Spleen (tissue), 13 donors: Measurements from ENCODE around the gene ATP5F1E. TPM values are rescaled to one million over a fixed set of nuclear protein-coding genes. Genes with fewer than 3 reads are reported as not detected.

ENCODE experiments used
- DNase-seq: peaks from one replicate; pipeline ENCODE4 v3.0.0-alpha.2; 2020
- H3K27ac ChIP-seq, 8 donors: fragments of 200-600 bp; sonication (generic) in 7 of 8; 1 replicate in 4 of 8; 2 replicates in 4 of 8; pipeline versions ENCODE4 v1.5.0 to v1.8.0; 2016 to 2021; ENCODE audit warnings: inconsistent platforms in 4 of 8, mild to moderate bottlenecking in 4 of 8, moderate library complexity in 1 of 8
- H3K27me3 ChIP-seq, 7 donors: fragments of 200-600 bp; sonication (generic) in 6 of 7; replicated peaks in 1 of 7; 1 replicate in 4 of 7; 2 replicates in 3 of 7; pipeline versions ENCODE4 v1.5.0 to v1.8.0; 2016 to 2021; ENCODE audit warnings: inconsistent platforms in 3 of 7, mild to moderate bottlenecking in 1 of 7
- H3K36me3 ChIP-seq, 6 donors: fragments of 200-600 bp; sonication (generic) in 5 of 6; 1 replicate in 4 of 6; 2 replicates in 2 of 6; pipeline versions ENCODE4 v1.5.0 to v1.8.0; 2016 to 2021; ENCODE audit warnings: inconsistent platforms in 2 of 6
- H3K4me1 ChIP-seq, 6 donors: fragments of 200-600 bp; sonication (generic) in 5 of 6; 1 replicate in 3 of 6; 2 replicates in 3 of 6; pipeline versions ENCODE4 v1.5.0 to v1.8.0; 2016 to 2021; ENCODE audit warnings: inconsistent platforms in 3 of 6
- H3K4me3 ChIP-seq, 8 donors: fragments of 200-600 bp; sonication (generic) in 7 of 8; 1 replicate in 4 of 8; 2 replicates in 4 of 8; pipeline versions ENCODE4 v1.5.0 to v1.8.0; 2016 to 2021; ENCODE audit warnings: inconsistent platforms in 4 of 8, mild to moderate bottlenecking in 4 of 8, moderate library complexity in 2 of 8
- H3K9me3 ChIP-seq, 8 donors: fragments of 200-600 bp; sonication (generic) in 7 of 8; 1 replicate in 4 of 8; 2 replicates in 4 of 8; pipeline versions ENCODE4 v1.5.0 to v1.8.0; 2016 to 2021; ENCODE audit warnings: inconsistent platforms in 4 of 8
- CTCF ChIP-seq, 11 experiments: fragments of 200-600 bp in 7 of 11; fragments of 450-650 bp in 4 of 11; sonication (generic) in 4 of 11; IDR thresholded peaks in 8 of 11; conservative IDR thresholded peaks in 3 of 11; 1 replicate in 7 of 11; 2 replicates in 4 of 11; pipeline versions ENCODE4 v1.4.0 to v1.8.0; 2016 to 2021; ENCODE audit warnings: antibody characterized with exemption in 11 of 11, inconsistent platforms in 4 of 11, mild to moderate bottlenecking in 1 of 11
- POLR2A ChIP-seq, 3 donors: fragments of 450-650 bp; IDR thresholded peaks; one replicate each; pipeline ENCODE4 v1.5.1; 2017; ENCODE audit warnings: antibody characterized with exemption in 3 of 3, mild to moderate bottlenecking in 1 of 3
- POLR2AphosphoS5 ChIP-seq, 3 donors: sonication (generic); formaldehyde crosslinking; IDR thresholded peaks; one replicate each; pipeline ENCODE4 v1.5.1; 2017; ENCODE audit warnings: antibody characterized with exemption in 3 of 3
- WGBS, 5 donors: extraction: QIAGEN DNeasy Blood & Tissue Kit in 3 of 5; methylation state at CpG; one replicate each; pipeline versions ENCODE4 v1.1.5 to v1.1.7; 2013 to 2018; 5-methylcytosine and 5-hydroxymethylcytosine counted together
- intact Hi-C: fragments of 100-400 bp; cut with DNase I; formaldehyde crosslinking; loops from one replicate; pipeline ENCODE4 v1.15.0; 2023; ENCODE audit warnings: low total_unique reads
- long read RNA-seq, 2 donors: transcript quantifications; one replicate each; lab custom pipeline, GENCODE V29; 2026
- polyA plus RNA-seq, 3 donors: library from polyadenylated mRNA; stranded (reverse); fragments of 200-250 nt; gene quantifications; one replicate each; pipeline ENCODE4 v1.2.1, GENCODE V29; 2013
- total RNA-seq, 7 donors: library from RNA; depleted of rRNA in 3 of 7; stranded (reverse); fragments of >200 nt in 3 of 7; fragmentation: NEBNext Ultra II Directional in 4 of 7; extraction: Animal tissue kit (Norgen Biotek cat#: 25700) in 4 of 7; gene quantifications; one replicate each; pipeline versions ENCODE4 v1.1.0 to v1.2.1, GENCODE V29; 2016 to 2021
- donor health status: healthy with polysubstance abuse.
- donor health status: DM: no; HTN: no; CAD: no; lungs with moderate emphysema.
- donor health status: DM: no; HTN: no; CAD: no.
- donor health status: Bipolar disorder and iron deficiency.
- donor health status: healthy.
- donor health status: DM: no; HTN: no; CAD: no.
- donor health status: DM: yes; HTN: yes; CAD: no.

Gene ATP5F1E
- total RNA-seq (10 to 100 TPM; 24.2 to 67.9 (median 63.4) TPM), polyA plus RNA-seq (10 to 100 TPM; 59.8 to 71.1 (median 69.1) TPM)
- long read RNA-seq, donor 1, transcript ATP5F1E-202 (2 exons, 1,878 nt) = minor isoform, 9 of 771 reads
- long read RNA-seq, donor 1, transcript ATP5F1E-201 (3 exons, 3,665 nt) = major isoform, 735 of 771 reads
- long read RNA-seq, donor 1, partial matches to known transcripts = 26 of 771 reads
- long read RNA-seq, donor 1, other reads (novel, unspliced or antisense) = 0 of 771 reads
- long read RNA-seq, donor 2, transcript ATP5F1E-202 (2 exons, 1,878 nt) = minor isoform, 7 of 646 reads
- long read RNA-seq, donor 2, transcript ATP5F1E-201 (3 exons, 3,665 nt) = major isoform, 583 of 646 reads
- long read RNA-seq, donor 2, partial matches to known transcripts = 56 of 646 reads
- long read RNA-seq, donor 2, other reads (novel, unspliced or antisense) = 0 of 646 reads

- peak within 1 kb of the TSS; percentile 89 to 96 (median 92) for H3K27ac ChIP-seq
- WGBS, 5 donors = 0 to 1% (median 0%) methylated on average over 44 to 86 of the region's 86 CpGs
- H3K36me3 ChIP-seq = peaks cover 7 to 70% (median 52%) of the 10 kb centered on the region in 6 donors
- no peak for TF ChIP-seq CTCF (IDR thresholded peaks at IDR 0.05 in 8 of 11, conservative IDR thresholded peaks at IDR 0.05 in 3 of 11)
- TF ChIP-seq POLR2AphosphoS5 (IDR thresholded peaks at IDR 0.05) = peak; percentile 98 to 99 (median 98)
- peak; percentile 72 to 90 (median 85) for TF ChIP-seq POLR2A (IDR thresholded peaks at IDR 0.05)
- H3K27me3 ChIP-seq = no peaks in the 10 kb centered on the region
- peak; percentile 98 for DNase-seq
- H3K9me3 ChIP-seq = no peaks in the 10 kb centered on the region
- H3K4me3 ChIP-seq = peak within 1 kb of the TSS; percentile 62 to 97 (median 86)
- peaks cover 31 to 65% (median 54%) of the 10 kb centered on the region in 6 donors for H3K4me1 ChIP-seq
- intact Hi-C loops = loop anchor here (10.0 kb wide), 1 partner anchor 47 kb away; the partner anchor contains the start of gene NELFCD
These were observed at the start of gene ATP5F1E for GRCh38 chr20:59032023-59032712. Gene ATP5F1E (minus strand): TSS chr20:59032335. CDS start chr20:59032251, 84 bp downstream.

- Histone ChIP-seq H3K9me3 (no peaks in the 10 kb centered on the region), H3K4me1 (peaks cover 0 to 7% (median 0%) of the 10 kb centered on the region in 6 donors), H3K27ac (no peak overlapping the region), H3K36me3 (no peaks in the 10 kb centered on the region), H3K27me3 (peaks cover 0 to 4% (median 0%) of the 10 kb centered on the region in 7 donors), H3K4me3 (no peak overlapping the region)
- intact Hi-C loops = no loop called here
- no peak for DNase-seq
- WGBS, 5 donors = 55 to 65% (median 60%) methylated on average over 3 of the region's 3 CpGs
- TF ChIP-seq POLR2A (IDR thresholded peaks at IDR 0.05) (no peak), POLR2AphosphoS5 (IDR thresholded peaks at IDR 0.05) (no peak), CTCF (IDR thresholded peaks at IDR 0.05 in 8 of 11, conservative IDR thresholded peaks at IDR 0.05 in 3 of 11) (no peak)
These were observed 48.9 kb upstream of the ATP5F1E start for GRCh38 chr20:59081036-59081435.

GRCh38 chr20:59078231-59078630, 46.1 kb upstream of the ATP5F1E start:
- DNase-seq = no peak
- H3K36me3 ChIP-seq = no peaks in the 10 kb centered on the region
- TF ChIP-seq CTCF (IDR thresholded peaks at IDR 0.05 in 8 of 11, conservative IDR thresholded peaks at IDR 0.05 in 3 of 11) (no peak), POLR2AphosphoS5 (IDR thresholded peaks at IDR 0.05) (no peak), POLR2A (IDR thresholded peaks at IDR 0.05) (no peak)
- H3K9me3 ChIP-seq = no peaks in the 10 kb centered on the region
- 69 to 72% (median 71%) methylated on average over 5 of the region's 5 CpGs for WGBS, 5 donors
- H3K4me3 ChIP-seq = no peak overlapping the region
- H3K27me3 ChIP-seq = peaks cover 0 to 4% (median 0%) of the 10 kb centered on the region in 7 donors
- intact Hi-C loops = no loop called here
- peaks cover 0 to 7% (median 0%) of the 10 kb centered on the region in 6 donors for H3K4me1 ChIP-seq
- H3K27ac ChIP-seq = no peak overlapping the region
